Measurements from ENCODE around the gene TMEM263.

GRCh38 chr12:106924268-106924861 is 31.3 kb upstream of the TMEM263 start:
- no peak for TF ChIP-seq POLR2AphosphoS5 (IDR thresholded peaks at IDR 0.05; ENCODE audit: low read depth, low read length)
- no peak for TF ChIP-seq TAF1 (IDR thresholded peaks at IDR 0.05; ENCODE audit: borderline replicate concordance, insufficient read depth, low read length)
- TF ChIP-seq, protein P1, sequence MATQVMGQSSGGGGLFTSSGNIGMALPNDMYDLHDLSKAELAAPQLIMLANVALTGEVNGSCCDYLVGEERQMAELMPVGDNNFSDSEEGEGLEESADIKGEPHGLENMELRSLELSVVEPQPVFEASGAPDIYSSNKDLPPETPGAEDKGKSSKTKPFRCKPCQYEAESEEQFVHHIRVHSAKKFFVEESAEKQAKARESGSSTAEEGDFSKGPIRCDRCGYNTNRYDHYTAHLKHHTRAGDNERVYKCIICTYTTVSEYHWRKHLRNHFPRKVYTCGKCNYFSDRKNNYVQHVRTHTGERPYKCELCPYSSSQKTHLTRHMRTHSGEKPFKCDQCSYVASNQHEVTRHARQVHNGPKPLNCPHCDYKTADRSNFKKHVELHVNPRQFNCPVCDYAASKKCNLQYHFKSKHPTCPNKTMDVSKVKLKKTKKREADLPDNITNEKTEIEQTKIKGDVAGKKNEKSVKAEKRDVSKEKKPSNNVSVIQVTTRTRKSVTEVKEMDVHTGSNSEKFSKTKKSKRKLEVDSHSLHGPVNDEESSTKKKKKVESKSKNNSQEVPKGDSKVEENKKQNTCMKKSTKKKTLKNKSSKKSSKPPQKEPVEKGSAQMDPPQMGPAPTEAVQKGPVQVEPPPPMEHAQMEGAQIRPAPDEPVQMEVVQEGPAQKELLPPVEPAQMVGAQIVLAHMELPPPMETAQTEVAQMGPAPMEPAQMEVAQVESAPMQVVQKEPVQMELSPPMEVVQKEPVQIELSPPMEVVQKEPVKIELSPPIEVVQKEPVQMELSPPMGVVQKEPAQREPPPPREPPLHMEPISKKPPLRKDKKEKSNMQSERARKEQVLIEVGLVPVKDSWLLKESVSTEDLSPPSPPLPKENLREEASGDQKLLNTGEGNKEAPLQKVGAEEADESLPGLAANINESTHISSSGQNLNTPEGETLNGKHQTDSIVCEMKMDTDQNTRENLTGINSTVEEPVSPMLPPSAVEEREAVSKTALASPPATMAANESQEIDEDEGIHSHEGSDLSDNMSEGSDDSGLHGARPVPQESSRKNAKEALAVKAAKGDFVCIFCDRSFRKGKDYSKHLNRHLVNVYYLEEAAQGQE (IDR thresholded peaks at IDR 0.05; ENCODE audit: insufficient read depth in 1 of 2, low read depth in 2 of 2, low read length in 2 of 2): no peak
- no peak for TF ChIP-seq FOXP2 (optimal IDR thresholded peaks at IDR 0.05; ENCODE audit: borderline replicate concordance, extremely low read depth, extremely low read length, insufficient read depth)
- no peak for TF ChIP-seq SIN3A (IDR thresholded peaks at IDR 0.05; ENCODE audit: borderline replicate concordance, insufficient read depth, low read length)
